GM19463 (cell line): ENCODE data around the gene DYNLL1.
"Not testable (repeated sequence)": the region's sequence is repeated elsewhere in the genome, so short reads cannot be mapped to it uniquely, and the experiment has no call there.

Source experiments
- ATAC-seq: cut with Tn5 transposase; IDR thresholded peaks from one replicate; pipeline ENCODE4 v1.9.1; 2021; ENCODE audit warnings: mild to moderate bottlenecking, moderate library complexity; ENCODE audit not compliant: unreplicated experiment

The DYNLL1 gene

GRCh38 chr12:120473807-120474615, 21.9 kb upstream of the DYNLL1 start:
- ATAC-seq: no peak

GRCh38 chr12:120474616-120474960, 21.3 kb upstream of the DYNLL1 start:
- no peak for ATAC-seq

DNA sequence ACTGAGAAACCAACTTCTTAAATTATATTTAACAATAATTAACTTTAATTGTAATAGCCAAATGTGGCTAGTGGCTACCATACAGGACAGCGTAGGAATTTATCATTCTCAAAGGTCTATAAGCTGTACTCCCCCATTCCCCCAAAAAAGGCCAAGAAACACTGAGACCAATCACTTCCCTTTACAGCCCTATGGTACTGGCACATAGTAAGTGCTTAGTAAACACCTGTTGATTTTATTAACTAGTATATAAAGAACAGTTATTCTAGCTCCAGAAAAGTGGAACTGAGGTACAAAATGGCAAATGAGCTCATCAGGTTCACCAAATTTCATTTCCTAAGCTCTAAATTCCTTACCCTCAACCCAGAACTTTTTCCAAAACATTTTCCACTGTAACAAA, 20.3 kb upstream of the DYNLL1 start:
- ATAC-seq: no peak

GRCh38 chr12:120479458-120479857, 16.5 kb upstream of the DYNLL1 start:
- no peak for ATAC-seq

- no peak for ATAC-seq
Observed at GRCh38 chr12:120480211-120480610, 15.7 kb upstream of the DYNLL1 start.

- no peak for ATAC-seq
Observed at GRCh38 chr12:120481022-120481767, 14.7 kb upstream of the DYNLL1 start.

DNA sequence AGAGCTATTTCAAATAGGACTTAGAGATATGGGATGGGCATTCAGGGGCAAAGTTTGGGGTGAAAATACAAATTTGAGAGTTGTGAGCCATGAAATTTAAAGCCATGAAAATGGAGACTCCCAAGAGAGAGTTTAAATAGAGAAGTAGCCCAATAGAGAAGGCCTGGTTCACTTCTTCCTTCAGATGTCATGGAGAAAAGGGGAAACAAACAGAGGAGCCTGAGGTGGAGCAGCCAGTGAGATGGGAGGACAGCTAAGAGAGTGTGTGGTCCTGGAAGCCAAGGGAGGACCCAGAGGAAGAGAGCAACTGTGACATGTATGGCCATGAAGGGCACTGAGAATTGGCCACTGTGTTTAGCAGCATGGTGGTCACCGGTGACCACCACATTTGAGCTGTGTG, 12.3 kb upstream of the DYNLL1 start:
- ATAC-seq: no peak

- no peak for ATAC-seq
Observed at GRCh38 chr12:120485961-120486881, 9.7 kb upstream of the DYNLL1 start.

DNA sequence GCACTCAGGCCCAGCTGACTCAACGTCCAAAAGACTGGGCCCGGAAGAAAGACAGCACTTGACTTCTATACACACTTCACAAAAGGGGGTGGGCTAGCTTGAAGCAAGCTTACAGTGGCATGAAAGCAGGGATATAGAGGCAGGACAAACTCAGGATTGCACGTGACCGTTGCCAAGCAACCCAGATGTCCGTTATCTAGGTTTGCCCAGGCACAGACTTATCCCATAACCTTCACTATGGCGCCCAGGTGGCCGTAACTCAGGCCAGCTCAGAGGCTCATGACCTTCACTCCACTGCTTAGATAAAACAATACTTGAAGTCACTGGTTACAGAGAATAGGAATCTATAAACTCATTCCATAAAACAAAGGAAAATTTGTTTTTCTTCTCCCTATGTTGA, 8.4 kb upstream of the DYNLL1 start:
- not testable (repeated sequence) for ATAC-seq

DNA sequence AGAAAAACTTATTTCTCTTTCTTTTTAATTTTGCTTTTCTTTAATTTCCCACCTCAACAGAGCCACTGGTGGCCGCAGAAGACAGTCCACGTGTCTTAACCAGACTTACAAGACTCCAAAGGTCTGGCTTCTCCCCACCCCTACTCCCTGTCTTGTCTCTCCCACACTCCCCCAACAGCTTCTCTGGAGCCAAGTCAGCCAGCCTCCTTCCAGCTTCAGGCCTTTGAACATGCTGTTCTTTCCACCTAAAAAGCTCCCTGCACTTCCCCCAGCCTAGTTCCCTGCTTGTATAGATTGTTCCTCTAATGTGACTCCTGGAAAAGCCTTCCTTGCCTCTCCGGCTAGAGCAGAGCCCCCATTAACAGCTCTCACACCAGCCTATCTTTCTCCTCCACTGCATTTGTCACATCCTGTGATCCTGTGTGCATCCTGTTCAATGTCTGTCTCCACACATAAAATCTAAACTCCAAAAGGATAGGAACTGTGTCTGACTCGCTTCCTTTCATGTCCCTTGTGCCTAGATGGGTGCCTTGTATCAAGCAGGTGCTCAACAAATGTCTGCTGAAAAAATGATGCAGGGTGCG, 7.8 kb upstream of the DYNLL1 start:
- ATAC-seq: no peak

GRCh38 chr12:120489018-120489417, 6.9 kb upstream of the DYNLL1 start:
- no peak for ATAC-seq

GRCh38 chr12:120490325-120490724, 5.6 kb upstream of the DYNLL1 start:
- no peak for ATAC-seq

DNA sequence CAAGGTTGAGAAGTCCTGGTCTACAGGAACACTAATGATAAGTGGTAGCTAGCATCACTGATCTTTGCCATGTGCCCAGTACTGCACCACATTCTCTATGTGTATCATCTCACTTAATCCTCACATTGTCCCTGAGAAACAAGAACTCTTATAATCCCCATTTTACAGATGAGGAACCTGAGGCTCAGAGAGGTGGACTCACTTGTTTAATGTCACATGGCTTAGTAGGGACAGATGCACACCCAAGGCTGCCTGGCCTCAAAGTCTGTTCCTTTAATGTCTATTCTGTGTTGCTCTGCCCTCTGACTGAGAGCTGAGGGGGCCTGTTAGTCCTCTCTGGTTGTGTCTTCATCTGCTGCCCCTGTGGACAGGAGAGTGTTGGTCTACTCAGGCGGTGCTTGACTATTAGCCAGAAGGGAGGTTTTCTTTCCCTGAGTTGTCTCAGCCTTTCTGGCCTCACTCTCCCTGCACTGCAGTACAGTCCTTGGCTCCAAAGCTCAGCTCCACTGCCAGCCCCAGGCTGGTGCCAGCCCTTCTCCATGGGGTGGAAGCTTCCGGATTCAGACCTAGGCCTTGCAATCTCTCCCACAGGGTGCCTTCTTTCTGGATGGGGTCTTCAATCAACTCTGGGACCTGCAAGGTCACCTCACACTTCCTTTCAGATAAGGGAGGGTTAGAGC, 4.9 kb upstream of the DYNLL1 start:
- no peak for ATAC-seq

DNA sequence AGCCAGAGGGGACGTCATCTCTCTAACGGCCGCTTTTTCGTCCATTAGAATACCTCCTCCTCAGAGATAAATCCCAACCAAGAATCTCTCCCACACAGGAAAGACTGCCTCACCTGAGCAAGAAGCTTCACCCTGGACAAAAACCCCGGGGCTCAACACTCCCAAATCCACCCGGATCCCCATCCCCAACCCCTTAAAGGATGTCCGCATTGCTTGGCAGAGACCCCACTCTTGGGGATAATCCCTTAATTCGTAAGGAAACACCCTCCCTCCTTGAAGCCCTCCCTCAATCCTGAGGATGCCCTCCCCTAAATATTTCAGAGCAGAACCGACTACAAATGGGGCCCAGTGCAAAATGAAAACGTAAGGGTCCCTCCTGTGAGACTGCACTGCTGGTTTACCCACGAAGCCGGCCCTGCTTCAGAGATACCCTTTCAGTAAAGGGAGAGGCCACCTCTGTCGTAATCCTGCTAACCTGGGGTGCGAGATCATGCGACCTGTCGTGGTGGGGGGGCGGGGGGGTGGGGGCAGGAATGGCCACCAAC, 655 bp upstream of the DYNLL1 start:
- ATAC-seq: peak; percentile 5

- peak; percentile 9 for ATAC-seq
Observed at GRCh38 chr12:120496413-120497340, 764 bp downstream of the DYNLL1 start.

DNA sequence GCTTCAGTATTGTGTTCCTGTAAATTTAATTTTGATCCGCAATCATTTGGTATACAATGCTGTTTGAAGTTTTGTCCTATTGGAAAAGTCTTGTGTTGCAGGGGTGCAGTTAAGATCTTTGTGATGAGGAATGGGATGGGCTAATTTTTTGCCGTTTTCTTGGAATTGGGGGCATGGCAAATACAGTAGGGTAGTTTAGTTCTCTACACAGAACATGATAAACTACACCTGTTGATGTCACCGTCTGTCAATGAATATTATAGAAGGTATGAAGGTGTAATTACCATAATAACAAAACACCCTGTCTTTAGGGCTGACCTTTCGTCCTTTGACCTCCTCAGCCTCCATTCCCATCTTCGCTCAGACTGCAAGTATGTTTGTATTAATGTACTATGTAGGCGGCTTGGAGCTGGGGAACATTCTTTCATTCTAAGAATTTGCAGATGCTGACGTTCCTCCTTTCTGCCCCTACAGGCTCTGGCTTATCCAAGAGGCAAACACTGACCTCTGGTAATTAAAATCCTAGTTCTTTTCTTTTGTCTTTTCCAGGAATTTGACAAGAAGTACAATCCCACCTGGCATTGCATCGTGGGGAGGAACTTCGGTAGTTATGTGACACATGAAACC, 1.7 kb downstream of the DYNLL1 start:
- no peak for ATAC-seq

DNA sequence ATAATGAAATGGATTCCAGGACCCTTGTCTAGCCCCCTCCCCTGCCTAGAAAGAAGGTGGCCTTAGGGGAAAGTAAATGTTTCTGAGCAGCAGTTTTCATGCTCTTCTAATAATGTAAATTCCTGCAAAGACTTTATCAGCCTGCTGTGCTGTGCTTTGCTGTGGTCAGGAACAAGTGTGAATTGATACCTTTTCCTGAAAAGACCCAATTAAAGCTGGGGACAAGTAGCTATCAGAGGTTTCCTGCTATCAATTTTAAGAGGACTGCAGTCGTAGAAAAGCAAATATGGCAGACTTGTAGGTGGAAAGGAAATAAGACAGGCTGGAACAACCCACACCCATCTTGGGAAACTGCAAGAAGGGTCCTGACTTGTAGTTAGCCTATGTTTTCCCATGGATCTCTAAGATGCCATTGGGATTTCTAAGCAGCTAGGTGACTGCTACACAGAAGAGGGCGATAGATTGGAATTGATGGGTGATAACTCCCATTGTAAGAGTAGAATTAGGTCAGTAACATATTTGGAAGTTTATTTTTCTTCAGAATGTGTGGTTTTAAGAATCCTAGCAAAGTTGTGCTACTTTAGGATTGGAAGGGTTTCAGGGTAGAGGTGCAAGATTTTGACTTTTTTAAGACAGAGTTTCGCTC, 3.1 kb downstream of the DYNLL1 start:
- ATAC-seq: no peak

DNA sequence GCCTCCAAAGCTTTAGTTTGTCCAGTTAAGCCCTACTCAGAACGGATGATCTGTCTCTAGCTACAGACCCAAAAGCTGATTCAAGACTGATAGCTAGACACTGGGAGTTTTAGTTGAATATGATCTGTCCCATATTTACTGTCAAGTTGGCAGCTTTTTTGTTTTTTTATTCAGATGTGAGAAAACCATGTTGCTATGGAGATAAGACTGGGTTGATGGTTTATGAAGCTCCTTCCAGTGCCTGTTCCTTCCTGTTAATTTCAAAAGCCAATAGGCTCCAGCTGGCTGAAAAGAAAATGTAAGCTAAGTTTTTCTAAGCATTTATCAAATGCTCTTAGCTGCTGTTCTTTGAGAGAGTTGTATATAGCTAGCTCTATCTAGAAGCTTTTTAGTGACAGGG, 4.7 kb downstream of the DYNLL1 start:
- no peak for ATAC-seq
